ENCODE data around the gene SPAG16. TPM values are rescaled to one million over a fixed set of nuclear protein-coding genes. Genes with fewer than 3 reads are reported as not detected.

The SPAG16 gene
- total and polyA plus RNA-seq, 2 of the 13 experiments (the other 11 are each of a cell fraction or from before 2014, with no cell fraction given) = 9.6 to 26.5 TPM

- TF ChIP-seq TOE1 (CRISPR knock-in tag; IDR thresholded peaks at IDR 0.05) (peak; percentile 87; the same call in 1 of the 2 replicates), ZNF83 (CRISPR knock-in tag; IDR thresholded peaks at IDR 0.05; ENCODE audit: borderline replicate concordance) (no peak), XRCC5 (optimal IDR thresholded peaks at IDR 0.05; ENCODE audit: low read length) (no peak), TP53 (CRISPR knock-in tag; conservative IDR thresholded peaks at IDR 0.05) (0 out of 2 replicates have a peak, but pooled peaks have one; percentile 71), SOX13 (IDR thresholded peaks at IDR 0.05) (no peak), SOX13 (CRISPR knock-in tag; conservative IDR thresholded peaks at IDR 0.05 in 1 of 2, IDR thresholded peaks at IDR 0.05 in 1 of 2) (peak in 1 of 2 experiments; percentile 60; a peak in 2 of 4 replicates), GFI1 (CRISPR knock-in tag; IDR thresholded peaks at IDR 0.05; ENCODE audit: borderline replicate concordance) (no peak; the same call in 1 of the 2 replicates), ZNF644 (CRISPR knock-in tag; IDR thresholded peaks at IDR 0.05; ENCODE audit: low read depth) (peak; percentile 87), ZNF691 (CRISPR knock-in tag; IDR thresholded peaks at IDR 0.05; ENCODE audit: borderline replicate concordance, low read depth) (no peak; the same call in 1 of the 2 replicates), TCF7 (IDR thresholded peaks at IDR 0.05; ENCODE audit: low read depth) (no peak), DNMT3B (CRISPR knock-in tag; conservative IDR thresholded peaks at IDR 0.05) (peak; percentile 99), ZNF343 (CRISPR knock-in tag; IDR thresholded peaks at IDR 0.05) (no peak), ZBTB39 (CRISPR knock-in tag; IDR thresholded peaks at IDR 0.05) (no peak), ZNF552 (CRISPR knock-in tag; IDR thresholded peaks at IDR 0.05; ENCODE audit: borderline replicate concordance) (0 out of 2 replicates have a peak, but pooled peaks have one; percentile 60), ZNF367 (CRISPR knock-in tag; IDR thresholded peaks at IDR 0.05; ENCODE audit: borderline replicate concordance) (peak; percentile 64; the same call in 1 of the 2 replicates), RNF219 (CRISPR knock-in tag; IDR thresholded peaks at IDR 0.05) (no peak), SALL2 (CRISPR knock-in tag; IDR thresholded peaks at IDR 0.05) (peak; percentile 86; the same call in 1 of the 2 replicates), SNAI1 (CRISPR knock-in tag; IDR thresholded peaks at IDR 0.05; ENCODE audit: borderline replicate concordance) (peak; percentile 79; the same call in 1 of the 2 replicates), HNF1B (CRISPR knock-in tag; IDR thresholded peaks at IDR 0.05) (peak; percentile 60), ZMAT5 (CRISPR knock-in tag; IDR thresholded peaks at IDR 0.05; ENCODE audit: borderline replicate concordance, low read depth) (no peak), SIX1 (CRISPR knock-in tag; IDR thresholded peaks at IDR 0.05; ENCODE audit: borderline replicate concordance) (peak; percentile 62; the same call in 1 of the 2 replicates)
Measured at GRCh38 chr2:214410918-214411554, 1126.8 kb downstream of the SPAG16 start, which contains the start of gene VWC2L (continued).
